GM21447 (cell line): ENCODE data around the gene CRK.

Experiments used
- ATAC-seq: cut with Tn5 transposase; IDR thresholded peaks from one replicate; pipeline ENCODE4 v1.9.1; 2021; ENCODE audit not compliant: unreplicated experiment

The CRK gene

GRCh38 chr17:1455797-1456599, at the start of gene CRK:
TSS of gene CRK (minus strand) at chr17:1456232. CDS start at chr17:1456117, 115 bp downstream.
- peak; percentile 65 for ATAC-seq

- ATAC-seq = no peak
Observed at GRCh38 chr17:1505586-1505985, 49.6 kb upstream of the CRK start.

GRCh38 chr17:1504866-1505265, 48.8 kb upstream of the CRK start:
- no peak for ATAC-seq

GRCh38 chr17:1503699-1504098, 47.7 kb upstream of the CRK start:
- ATAC-seq = no peak

GRCh38 chr17:1498869-1499268, 42.8 kb upstream of the CRK start:
- ATAC-seq = no peak

- ATAC-seq = no peak
Observed at GRCh38 chr17:1498233-1498632, 42.2 kb upstream of the CRK start.

- no peak for ATAC-seq
Observed at GRCh38 chr17:1497831-1498230, 41.8 kb upstream of the CRK start.

- no peak for ATAC-seq
Observed at GRCh38 chr17:1496869-1497268, 40.8 kb upstream of the CRK start.

- no peak for ATAC-seq
Observed at GRCh38 chr17:1495265-1495989, 39.4 kb upstream of the CRK start.

- ATAC-seq = no peak
Observed at GRCh38 chr17:1494736-1495253, 38.8 kb upstream of the CRK start.

GRCh38 chr17:1494203-1494602, 38.2 kb upstream of the CRK start:
- ATAC-seq = no peak

- no peak for ATAC-seq
Observed at GRCh38 chr17:1493291-1493980, 37.4 kb upstream of the CRK start.

GRCh38 chr17:1492249-1493206, 36.5 kb upstream of the CRK start, which contains the start of gene MYO1C:
TSS of gene MYO1C (minus strand) at chr17:1492686. CDS start at chr17:1492487, 199 bp downstream.
- no peak for ATAC-seq

GRCh38 chr17:1491443-1492248, 35.6 kb upstream of the CRK start:
- ATAC-seq = peak; percentile 30

- peak; percentile 50 for ATAC-seq
Observed at GRCh38 chr17:1490643-1491442, 34.8 kb upstream of the CRK start.

GRCh38 chr17:1488826-1489270, 32.8 kb upstream of the CRK start:
- ATAC-seq = no peak

GRCh38 chr17:1487939-1488825, 32.1 kb upstream of the CRK start:
- peak; percentile 20 for ATAC-seq
